ENCODE measurements around the gene CTNNA3. TPM values are rescaled to one million over a fixed set of nuclear protein-coding genes. Genes with fewer than 3 reads are reported as not detected.

The CTNNA3 gene
- total RNA-seq, 1 donor from 2014 or later: 0.46 TPM

DNA sequence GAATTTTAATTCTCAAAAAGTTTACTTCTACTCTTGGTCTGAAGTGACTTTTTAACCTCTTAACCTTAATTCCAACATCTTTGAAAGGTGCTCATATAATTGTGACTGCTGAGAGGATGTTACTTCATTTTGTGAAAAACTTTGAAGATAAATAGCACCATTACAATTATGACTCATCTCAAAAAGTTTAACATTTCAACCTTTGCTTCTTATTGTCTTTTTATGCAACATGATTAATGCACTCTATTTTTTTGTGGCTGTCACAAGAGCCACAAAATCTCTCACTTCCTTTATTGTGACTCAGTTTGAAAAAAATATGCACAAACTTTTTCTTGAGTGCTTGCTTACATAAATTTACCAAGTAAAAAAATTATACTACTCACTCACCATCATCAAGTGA, 387.1 kb downstream of the CTNNA3 start:
- TF ChIP-seq, protein P1, sequence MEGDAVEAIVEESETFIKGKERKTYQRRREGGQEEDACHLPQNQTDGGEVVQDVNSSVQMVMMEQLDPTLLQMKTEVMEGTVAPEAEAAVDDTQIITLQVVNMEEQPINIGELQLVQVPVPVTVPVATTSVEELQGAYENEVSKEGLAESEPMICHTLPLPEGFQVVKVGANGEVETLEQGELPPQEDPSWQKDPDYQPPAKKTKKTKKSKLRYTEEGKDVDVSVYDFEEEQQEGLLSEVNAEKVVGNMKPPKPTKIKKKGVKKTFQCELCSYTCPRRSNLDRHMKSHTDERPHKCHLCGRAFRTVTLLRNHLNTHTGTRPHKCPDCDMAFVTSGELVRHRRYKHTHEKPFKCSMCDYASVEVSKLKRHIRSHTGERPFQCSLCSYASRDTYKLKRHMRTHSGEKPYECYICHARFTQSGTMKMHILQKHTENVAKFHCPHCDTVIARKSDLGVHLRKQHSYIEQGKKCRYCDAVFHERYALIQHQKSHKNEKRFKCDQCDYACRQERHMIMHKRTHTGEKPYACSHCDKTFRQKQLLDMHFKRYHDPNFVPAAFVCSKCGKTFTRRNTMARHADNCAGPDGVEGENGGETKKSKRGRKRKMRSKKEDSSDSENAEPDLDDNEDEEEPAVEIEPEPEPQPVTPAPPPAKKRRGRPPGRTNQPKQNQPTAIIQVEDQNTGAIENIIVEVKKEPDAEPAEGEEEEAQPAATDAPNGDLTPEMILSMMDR (conservative IDR thresholded peaks at IDR 0.05; ENCODE audit: low read depth, low read length): no peak
- no peak for DNase-seq (ENCODE audit: low read depth)
- no peak overlapping the region for H3K4me3 ChIP-seq (ENCODE audit: low read depth, low read length)

DNA sequence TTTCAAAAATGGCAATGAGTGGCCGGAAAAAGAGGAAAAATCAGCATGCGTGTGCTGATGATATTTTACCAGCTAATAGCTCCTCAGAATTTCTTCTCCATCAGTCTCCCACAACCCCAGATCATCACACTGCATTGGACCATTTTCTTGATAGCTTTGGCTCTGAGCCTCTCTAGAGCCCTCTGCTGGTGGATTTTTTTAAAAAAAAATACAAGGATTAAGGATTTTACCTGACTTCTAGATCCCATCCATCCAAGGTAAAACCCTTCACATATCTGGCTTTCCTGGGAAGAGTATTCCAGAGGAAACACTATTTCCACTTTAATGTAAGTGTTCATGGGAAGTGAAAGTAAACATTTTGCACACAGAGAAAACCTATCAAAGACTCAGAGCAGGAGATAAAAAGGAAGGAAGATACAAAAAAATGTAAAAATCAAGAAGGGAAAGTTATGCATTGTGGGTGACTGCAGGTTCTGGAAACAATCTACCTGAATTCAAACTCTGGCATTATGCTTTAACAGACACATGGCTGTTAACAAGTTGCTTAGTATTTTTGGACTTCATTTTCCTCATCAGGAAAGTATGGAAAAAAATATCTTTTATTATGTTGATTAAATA, 389.3 kb downstream of the CTNNA3 start:
- TF ChIP-seq, protein P1 (conservative IDR thresholded peaks at IDR 0.05; ENCODE audit: low read depth, low read length): peak; percentile 76
- H3K4me3 ChIP-seq (ENCODE audit: low read depth, low read length): no peak overlapping the region
- no peak for DNase-seq (ENCODE audit: low read depth)

DNA sequence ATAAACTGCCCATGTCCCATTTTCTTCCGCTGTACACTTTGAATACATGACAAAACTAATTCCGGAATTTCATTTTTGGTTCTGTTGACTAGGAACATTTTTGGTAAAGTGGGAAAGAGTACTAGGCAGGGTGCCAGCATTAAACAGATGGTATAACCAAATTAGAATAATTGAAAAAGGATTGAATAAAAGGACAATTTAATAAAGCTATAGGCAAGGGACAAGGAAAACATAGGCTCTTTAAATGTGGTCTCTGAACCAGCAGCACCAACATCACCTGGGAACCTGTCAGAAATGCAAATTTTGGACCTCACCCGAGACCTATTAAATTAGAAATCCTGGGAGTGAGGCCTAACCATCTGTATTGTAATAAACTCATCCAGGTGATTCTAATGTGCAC, 393.3 kb downstream of the CTNNA3 start:
- DNase-seq (ENCODE audit: low read depth): no peak
- TF ChIP-seq, protein P1 (conservative IDR thresholded peaks at IDR 0.05; ENCODE audit: low read depth, low read length): no peak
- H3K4me3 ChIP-seq (ENCODE audit: low read depth, low read length): no peak overlapping the region

DNA sequence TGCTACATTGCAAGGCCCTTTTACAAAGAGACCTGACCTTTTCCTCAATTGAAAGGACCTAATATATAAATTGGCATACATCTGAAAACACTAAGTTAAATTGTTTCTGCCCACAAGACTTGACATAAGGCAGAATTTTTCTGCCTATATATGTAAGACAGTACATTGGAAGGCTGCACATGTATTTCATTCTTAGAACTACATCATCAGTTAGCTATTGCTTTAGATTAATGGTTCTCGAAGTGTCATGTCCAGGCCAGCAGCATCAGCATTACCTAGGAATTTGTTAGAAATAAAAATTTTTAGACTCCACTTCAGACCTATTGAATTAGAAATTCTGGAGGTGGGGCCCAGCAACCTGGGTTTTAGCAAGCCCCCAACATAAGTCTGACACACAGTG, 396.2 kb downstream of the CTNNA3 start:
- no peak overlapping the region for H3K4me3 ChIP-seq (ENCODE audit: low read depth, low read length)
- DNase-seq (ENCODE audit: low read depth): no peak
- TF ChIP-seq, protein P1 (conservative IDR thresholded peaks at IDR 0.05; ENCODE audit: low read depth, low read length): no peak

DNA sequence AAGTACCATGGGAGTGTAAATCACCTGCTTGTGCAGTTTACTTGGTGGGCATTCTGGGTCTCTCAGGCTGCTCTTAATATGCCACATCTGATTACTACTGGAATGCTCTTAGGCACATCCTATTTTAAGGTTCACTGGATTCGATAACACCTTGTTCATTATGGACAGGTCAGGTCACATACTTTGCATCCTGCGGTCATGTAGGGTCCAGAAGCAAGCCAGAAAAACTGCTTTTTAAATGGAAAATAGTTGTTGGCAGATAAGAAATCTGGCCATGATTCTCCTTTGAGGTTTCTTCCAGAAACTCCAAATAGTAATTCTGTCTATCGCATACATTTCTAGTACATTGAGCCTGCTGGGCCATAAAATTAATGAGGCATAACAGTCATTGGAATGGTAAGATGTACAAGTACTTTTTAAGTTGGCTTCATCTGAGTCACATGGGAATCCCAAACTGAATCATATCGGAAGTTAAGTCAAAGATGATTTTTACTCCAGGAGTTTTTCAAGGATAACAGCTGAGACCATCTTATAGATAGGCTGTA, 398.3 kb downstream of the CTNNA3 start:
- TF ChIP-seq, protein P1 (conservative IDR thresholded peaks at IDR 0.05; ENCODE audit: low read depth, low read length): no peak
- H3K4me3 ChIP-seq (ENCODE audit: low read depth, low read length): no peak overlapping the region
- no peak for DNase-seq (ENCODE audit: low read depth)

DNA sequence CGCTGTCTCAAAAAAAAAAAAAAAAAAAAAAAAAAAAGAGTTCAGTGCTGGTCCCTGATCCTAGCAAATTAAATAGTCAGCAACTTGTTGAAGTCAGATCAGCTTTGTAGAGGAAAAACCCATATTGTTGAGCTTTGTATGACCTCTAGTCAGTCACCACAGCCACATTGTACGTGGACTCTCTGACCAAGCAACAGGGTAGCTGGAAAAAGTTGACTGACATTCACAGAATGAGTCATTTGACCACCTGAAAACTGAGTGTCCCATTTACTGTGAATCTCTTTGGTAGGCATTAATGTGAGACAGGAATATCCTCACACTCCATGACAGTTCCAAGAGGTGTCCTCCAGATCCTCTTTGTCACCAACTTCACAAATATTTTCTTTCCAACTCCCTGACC, 399.1 kb downstream of the CTNNA3 start:
- TF ChIP-seq, protein P1 (conservative IDR thresholded peaks at IDR 0.05; ENCODE audit: low read depth, low read length): no peak
- no peak for DNase-seq (ENCODE audit: low read depth)

More for the DNA sequence above, 399.1 kb downstream of the CTNNA3 start:
- H3K4me3 ChIP-seq (ENCODE audit: low read depth, low read length): no peak overlapping the region
